Ovary (tissue), 9 donors: ENCODE measurements around the gene ZNF343. TPM values are rescaled to one million over a fixed set of nuclear protein-coding genes. Genes with fewer than 3 reads are reported as not detected.

Experiments used
- DNase-seq, 5 donors: peaks; one replicate each; pipeline ENCODE4 v3.0.0-alpha.2; 2019 to 2020
- H3K27ac ChIP-seq, 2 donors: fragments of 200-600 bp; one replicate each; pipeline versions ENCODE4 v1.5.1 to v1.8.0; 2019 to 2022
- H3K27me3 ChIP-seq: fragments of 200-600 bp; one replicate; pipeline ENCODE4 v1.8.0; 2022
- H3K36me3 ChIP-seq: fragments of 200-600 bp; sonication (generic); one replicate; pipeline ENCODE4 v1.5.1; 2019
- H3K4me1 ChIP-seq: one replicate; pipeline ENCODE4 v1.8.1; 2013; ENCODE audit warnings: mild to moderate bottlenecking, moderate library complexity; ENCODE audit not compliant: insufficient read depth
- H3K4me3 ChIP-seq: fragments of 200-600 bp; sonication (generic); one replicate; pipeline ENCODE4 v1.5.1; 2017
- H3K9me3 ChIP-seq, 2 donors: fragments of 200-600 bp in 1 of 2; sonication (generic) in 1 of 2; one replicate each; pipeline versions ENCODE4 v1.5.1 to v1.8.1; 2013 to 2019; ENCODE audit warnings: mild to moderate bottlenecking in 1 of 2, moderate library complexity in 1 of 2
- EP300 ChIP-seq: sonication (generic); formaldehyde crosslinking; IDR thresholded peaks from one replicate; pipeline ENCODE4 v1.6.1; 2017; ENCODE audit warnings: antibody characterized with exemption
- POLR2A ChIP-seq: fragments of 450-650 bp; IDR thresholded peaks from one replicate; pipeline ENCODE4 v1.6.1; 2017; ENCODE audit warnings: antibody characterized with exemption, mild to moderate bottlenecking, moderate library complexity
- WGBS, 3 donors: extraction: QIAGEN DNeasy Blood & Tissue Kit in 1 of 3; methylation state at CpG; one replicate each; pipeline versions ENCODE4 v1.1.5 to v1.1.7; 2013 to 2017; 5-methylcytosine and 5-hydroxymethylcytosine counted together
- intact Hi-C, 4 donors: fragments of 100-400 bp; cut with DNase I; formaldehyde crosslinking; loops; one replicate each; pipeline versions ENCODE4 v1.11.0 to v1.15.1; 2022 to 2023
- polyA plus RNA-seq, 2 donors: library from polyadenylated mRNA; stranded (reverse); fragments of 200-250 nt in 1 of 2; fragments of 350-450 nt in 1 of 2; fragmentation: Illumina TruSeq in 1 of 2; extraction: RNeasy Lipid Tissue Mini Kit (QIAGEN cat#74804) in 1 of 2; gene quantifications; one replicate each; pipeline ENCODE4 v1.2.3, GENCODE V29; 2013 to 2014
- small RNA-seq: library from RNA; depleted of rRNA; stranded (forward); fragments of <200 nt; gene quantifications from one replicate; pipeline ENCODE3, GENCODE V24; 2016
- total RNA-seq, 7 donors: library from RNA; depleted of rRNA in 2 of 7; stranded (reverse); fragments of >200 nt in 2 of 7; fragmentation: NEBNext Ultra II Directional in 3 of 7; extraction: Animal tissue kit (Norgen Biotek cat#: 25700) in 3 of 7; gene quantifications; one replicate each; pipeline versions ENCODE4 v1.1.0 to v1.2.4, GENCODE V29; 2016 to 2023
- TF ChIP-seq, protein P1 (sequence below), 3 donors: fragments of 450-650 bp in 2 of 3; fragments of 200-600 bp in 1 of 3; IDR thresholded peaks; one replicate each; pipeline versions ENCODE4 v1.5.1 to v1.8.0; 2016 to 2022; ENCODE audit warnings: antibody characterized with exemption in 3 of 3, mild to moderate bottlenecking in 1 of 3
- donor health status: DM: no; HTN: no; CAD: no; lungs with moderate emphysema.
- donor health status: DM: no; HTN: no; CAD: no.
- donor health status: Bipolar disorder and iron deficiency.
- donor health status: DM: yes; HTN: yes; CAD: no.
- donor health status: DM: no; HTN: no; CAD: no.
- donor health status: DM: yes; HTN: yes; CAD: no.

Gene ZNF343
- total and polyA plus RNA-seq, 9 donors, result 5.2 to 16.5 (median 12.3) TPM

- 92 to 97% (median 96%) methylated on average over 1 of the region's 1 CpG for WGBS, 3 donors
- no peak overlapping the region for H3K4me3 ChIP-seq
- H3K36me3 ChIP-seq, result no peaks in the 10 kb centered on the region
Measured at GRCh38 chr20:2449386-2449785, 59.3 kb downstream of the ZNF343 start.

GRCh38 chr20:2446845-2447244 lies 61.9 kb downstream of the ZNF343 start:
- Histone ChIP-seq H3K36me3 (no peaks in the 10 kb centered on the region), H3K27me3 (no peaks in the 10 kb centered on the region), H3K9me3 (no peaks in the 10 kb centered on the region), H3K27ac (no peak overlapping the region), H3K4me1 (no peaks in the 10 kb centered on the region), H3K4me3 (no peak overlapping the region)
- WGBS, 3 donors, result 60 to 62% (median 60%) methylated on average over 4 of the region's 4 CpGs
- DNase-seq, result no peak
- intact Hi-C loops, result loop anchor here in 1 of 4 donors (5.0 kb wide), 1 partner anchor 515 kb away; no protein-coding TSS in a partner anchor
- no peak for TF ChIP-seq EP300

More at GRCh38 chr20:2449386-2449785, 59.3 kb downstream of the ZNF343 start:
- H3K9me3 ChIP-seq, result no peaks in the 10 kb centered on the region
- intact Hi-C loops, result loop anchor here in 1 of 4 donors (5.0 kb wide), 1 partner anchor 517 kb away; no protein-coding TSS in a partner anchor
- no peaks in the 10 kb centered on the region for H3K27me3 ChIP-seq
- TF ChIP-seq, protein P1, sequence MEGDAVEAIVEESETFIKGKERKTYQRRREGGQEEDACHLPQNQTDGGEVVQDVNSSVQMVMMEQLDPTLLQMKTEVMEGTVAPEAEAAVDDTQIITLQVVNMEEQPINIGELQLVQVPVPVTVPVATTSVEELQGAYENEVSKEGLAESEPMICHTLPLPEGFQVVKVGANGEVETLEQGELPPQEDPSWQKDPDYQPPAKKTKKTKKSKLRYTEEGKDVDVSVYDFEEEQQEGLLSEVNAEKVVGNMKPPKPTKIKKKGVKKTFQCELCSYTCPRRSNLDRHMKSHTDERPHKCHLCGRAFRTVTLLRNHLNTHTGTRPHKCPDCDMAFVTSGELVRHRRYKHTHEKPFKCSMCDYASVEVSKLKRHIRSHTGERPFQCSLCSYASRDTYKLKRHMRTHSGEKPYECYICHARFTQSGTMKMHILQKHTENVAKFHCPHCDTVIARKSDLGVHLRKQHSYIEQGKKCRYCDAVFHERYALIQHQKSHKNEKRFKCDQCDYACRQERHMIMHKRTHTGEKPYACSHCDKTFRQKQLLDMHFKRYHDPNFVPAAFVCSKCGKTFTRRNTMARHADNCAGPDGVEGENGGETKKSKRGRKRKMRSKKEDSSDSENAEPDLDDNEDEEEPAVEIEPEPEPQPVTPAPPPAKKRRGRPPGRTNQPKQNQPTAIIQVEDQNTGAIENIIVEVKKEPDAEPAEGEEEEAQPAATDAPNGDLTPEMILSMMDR (IDR thresholded peaks at IDR 0.05), result no peak
- TF ChIP-seq EP300 (no peak), POLR2A (no peak)
- no peak for DNase-seq
- no peaks in the 10 kb centered on the region for H3K4me1 ChIP-seq
- no peak overlapping the region for H3K27ac ChIP-seq

Small RNAs within 50 kb of the gene (small RNA-seq; reads per million reads assigned to genes)
- gene RF00019, result not detected

Other genes with a start within 250 kb of the ZNF343 start
- gene TGM3, start 212.9 kb downstream of the ZNF343 start, total RNA-seq, result under 1 TPM in 3 of 7 donors, not detected in 4; 0.10 to 0.46 (median 0.15) TPM
- under 1 TPM; 0.04 to 0.20 TPM for gene TGM3, start 212.9 kb downstream of the ZNF343 start, polyA plus RNA-seq
- gene TGM6, start 128.0 kb downstream of the ZNF343 start, total RNA-seq, result not detected
- gene TGM6, start 128.0 kb downstream of the ZNF343 start, polyA plus RNA-seq, result not detected
- gene SNRPB, start 38.1 kb downstream of the ZNF343 start, total RNA-seq, result 100 to 1,000 TPM in 6 of 7 donors, 10 to 100 TPM in 1; 98.4 to 149 (median 117) TPM
- gene SNRPB, start 38.1 kb downstream of the ZNF343 start, polyA plus RNA-seq, result 100 to 1,000 TPM in 1 of 2 donors, 10 to 100 TPM in 1; 41.6 to 170 TPM
- gene TMC2, start 27.7 kb upstream of the ZNF343 start, total RNA-seq, result under 1 TPM in 3 of 7 donors, not detected in 4; 0.07 to 0.15 (median 0.07) TPM
- under 1 TPM; 0.07 to 0.38 TPM for gene TMC2, start 27.7 kb upstream of the ZNF343 start, polyA plus RNA-seq
- gene NOP56, start 143.7 kb upstream of the ZNF343 start, total RNA-seq, result 100 to 1,000 TPM in 5 of 7 donors, 10 to 100 TPM in 2; 62.0 to 181 (median 134) TPM
- 100 to 1,000 TPM in 1 of 2 donors, 10 to 100 TPM in 1; 76.2 to 207 TPM for gene NOP56, start 143.7 kb upstream of the ZNF343 start, polyA plus RNA-seq
- gene IDH3B, start 155.3 kb upstream of the ZNF343 start, total RNA-seq, result 10 to 100 TPM; 68.1 to 92.9 (median 85.9) TPM
- 100 to 1,000 TPM in 1 of 2 donors, 10 to 100 TPM in 1; 85.6 to 105 TPM for gene IDH3B, start 155.3 kb upstream of the ZNF343 start, polyA plus RNA-seq
- gene EBF4, start 183.9 kb upstream of the ZNF343 start, total RNA-seq, result 10 to 100 TPM; 17.6 to 67.7 (median 55.5) TPM
- 10 to 100 TPM in 1 of 2 donors, 1 to 10 TPM in 1; 9.4 to 22.3 TPM for gene EBF4, start 183.9 kb upstream of the ZNF343 start, polyA plus RNA-seq